HG02798 (cell line): ENCODE data around the gene EIF6.
A peak's percentile ranks its signal among the peaks of the same experiment; 100 is the strongest.

Experiments
- ATAC-seq: cut with Tn5 transposase; IDR thresholded peaks from one replicate; pipeline ENCODE4 v1.9.1; 2021; ENCODE audit warnings: mild to moderate bottlenecking; ENCODE audit not compliant: unreplicated experiment, poor library complexity

Gene EIF6

GRCh38 chr20:35295674-35296073, 11.1 kb upstream of the EIF6 start:
- no peak for ATAC-seq

DNA sequence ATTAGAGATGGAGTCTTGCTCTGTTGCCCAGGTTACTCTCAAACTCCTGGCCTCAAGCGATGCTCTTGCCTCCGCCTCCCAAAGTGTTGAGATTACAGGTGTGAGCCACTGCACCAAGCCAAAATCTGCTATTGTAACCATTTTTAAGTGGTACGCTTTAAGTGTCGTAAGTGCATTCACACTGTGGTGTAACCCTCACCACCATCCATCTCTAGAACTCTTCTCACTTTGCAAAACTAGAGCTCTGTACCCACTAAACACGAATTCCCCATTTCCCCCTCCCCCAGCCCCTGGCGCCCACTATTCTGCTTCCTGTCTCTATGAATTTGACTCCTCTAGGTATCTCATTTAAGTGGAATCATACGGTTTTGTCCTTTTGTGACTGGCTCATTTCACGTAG, 10.5 kb upstream of the EIF6 start:
- ATAC-seq = no peak

- no peak for ATAC-seq
Observed at GRCh38 chr20:35294293-35294685, 9.7 kb upstream of the EIF6 start.

DNA sequence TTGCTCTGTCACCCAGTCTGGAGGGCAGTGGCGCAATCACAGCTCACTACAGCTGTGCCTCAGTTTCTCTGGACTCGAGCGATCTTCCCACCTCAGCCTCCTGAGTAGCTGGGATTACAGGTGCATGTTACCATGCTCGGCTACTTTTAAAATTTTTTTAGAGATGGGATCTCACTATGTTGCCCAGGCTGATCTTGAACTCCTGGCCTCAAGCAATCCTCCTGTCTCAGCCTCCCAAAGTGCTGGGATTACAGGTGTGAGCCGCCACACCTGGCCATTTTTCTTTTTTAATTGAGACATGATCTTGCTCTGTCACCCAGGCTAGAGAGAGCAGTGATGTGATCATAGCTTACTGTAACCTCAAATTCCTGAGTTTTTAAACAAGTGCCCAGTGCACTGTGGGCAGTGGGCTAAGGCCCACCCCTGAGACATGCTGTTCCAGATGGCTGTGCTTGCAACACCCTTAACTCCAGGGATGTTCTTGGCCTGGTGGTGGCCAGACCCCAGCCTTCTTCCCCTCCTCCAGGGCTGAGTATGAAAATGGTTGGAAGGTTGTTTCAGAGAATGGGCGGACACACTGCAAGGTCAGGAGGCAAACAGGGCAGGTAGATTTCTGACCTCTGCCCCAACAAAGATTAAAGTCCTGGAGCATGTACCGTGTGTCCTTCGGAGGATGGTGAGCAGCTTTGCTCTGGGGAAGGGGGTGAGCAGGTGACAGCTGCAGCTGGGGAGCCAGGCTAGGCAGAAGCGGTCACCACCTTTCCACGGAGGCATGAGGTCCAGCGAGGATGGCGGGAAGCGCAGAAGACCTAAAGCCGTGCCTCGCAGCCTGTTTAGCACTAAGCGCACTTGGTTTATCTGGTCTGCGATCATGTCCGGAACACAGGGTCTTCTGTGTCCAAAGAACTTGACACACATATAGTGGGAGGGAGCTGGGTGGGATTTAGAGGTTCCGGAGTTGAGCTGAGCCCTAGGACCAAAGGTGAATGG, 9.0 kb upstream of the EIF6 start:
- ATAC-seq = no peak

GRCh38 chr20:35292504-35293285, 8.1 kb upstream of the EIF6 start:
- ATAC-seq = no peak

GRCh38 chr20:35291654-35292503, 7.3 kb upstream of the EIF6 start, which contains the start of gene FAM83C:
Gene FAM83C, minus strand, starts transcription at chr20:35292425. Its CDS starts 121 bp downstream, at chr20:35292304.
- ATAC-seq = no peak

DNA sequence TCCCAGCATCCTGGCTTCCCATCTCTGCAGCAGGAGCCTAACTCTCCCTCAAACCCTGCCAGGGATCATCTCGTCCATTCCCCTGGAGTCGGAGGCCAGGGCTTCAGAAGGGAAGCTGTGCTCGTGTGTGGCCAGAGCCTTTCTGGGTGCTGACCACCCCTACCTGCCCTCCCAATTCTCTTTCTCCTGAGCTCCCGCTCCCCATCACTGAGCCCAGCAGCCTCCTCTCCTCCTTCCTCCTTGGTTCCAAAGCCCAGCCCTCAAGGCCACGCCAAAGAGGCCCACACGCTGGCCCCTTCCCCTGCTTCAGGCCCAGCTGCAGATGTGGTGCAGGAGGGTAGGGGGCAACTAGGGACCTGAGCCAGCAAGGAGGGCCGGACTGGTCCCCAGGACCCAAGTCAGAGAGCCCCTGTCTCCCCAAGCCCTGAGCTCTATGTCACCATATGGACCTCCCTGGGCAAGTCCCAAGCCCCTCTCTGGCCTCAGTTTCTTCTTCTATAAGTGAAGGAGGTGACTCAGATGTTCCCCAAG, 6.4 kb upstream of the EIF6 start:
- no peak for ATAC-seq

DNA sequence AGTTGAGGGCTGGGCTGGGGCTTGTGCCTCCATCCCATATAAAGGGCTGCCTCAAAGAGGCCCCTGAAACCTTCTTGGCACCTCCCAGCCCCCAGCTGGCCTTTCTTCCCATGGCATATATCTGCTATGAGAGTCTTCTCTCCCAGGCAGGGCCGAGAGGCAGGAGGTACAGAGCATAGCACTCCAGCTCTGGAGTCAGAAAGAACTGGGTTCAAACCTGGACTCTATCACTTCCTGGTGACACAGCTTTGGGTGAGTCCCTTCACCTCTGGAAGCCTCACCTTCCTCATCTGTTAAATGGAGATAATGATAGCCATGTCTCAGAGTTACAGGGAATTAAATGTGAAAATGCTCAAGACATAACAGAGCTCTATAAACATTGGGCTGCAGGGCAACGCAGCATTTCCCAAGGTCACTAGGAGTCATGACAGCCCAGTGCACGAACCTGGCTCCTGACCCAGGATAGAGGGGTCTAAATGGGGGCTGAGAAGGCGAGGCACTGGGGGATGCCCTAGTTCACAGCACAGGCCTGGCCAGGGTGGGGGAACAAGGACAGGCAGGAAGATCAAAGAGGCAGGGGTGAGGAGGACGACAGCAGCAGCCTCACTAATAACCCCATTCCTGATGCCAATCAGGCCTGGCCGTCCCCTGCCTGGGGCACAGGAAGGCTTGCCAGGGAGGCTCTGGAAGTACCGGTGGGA, 5.8 kb upstream of the EIF6 start:
- no peak for ATAC-seq

DNA sequence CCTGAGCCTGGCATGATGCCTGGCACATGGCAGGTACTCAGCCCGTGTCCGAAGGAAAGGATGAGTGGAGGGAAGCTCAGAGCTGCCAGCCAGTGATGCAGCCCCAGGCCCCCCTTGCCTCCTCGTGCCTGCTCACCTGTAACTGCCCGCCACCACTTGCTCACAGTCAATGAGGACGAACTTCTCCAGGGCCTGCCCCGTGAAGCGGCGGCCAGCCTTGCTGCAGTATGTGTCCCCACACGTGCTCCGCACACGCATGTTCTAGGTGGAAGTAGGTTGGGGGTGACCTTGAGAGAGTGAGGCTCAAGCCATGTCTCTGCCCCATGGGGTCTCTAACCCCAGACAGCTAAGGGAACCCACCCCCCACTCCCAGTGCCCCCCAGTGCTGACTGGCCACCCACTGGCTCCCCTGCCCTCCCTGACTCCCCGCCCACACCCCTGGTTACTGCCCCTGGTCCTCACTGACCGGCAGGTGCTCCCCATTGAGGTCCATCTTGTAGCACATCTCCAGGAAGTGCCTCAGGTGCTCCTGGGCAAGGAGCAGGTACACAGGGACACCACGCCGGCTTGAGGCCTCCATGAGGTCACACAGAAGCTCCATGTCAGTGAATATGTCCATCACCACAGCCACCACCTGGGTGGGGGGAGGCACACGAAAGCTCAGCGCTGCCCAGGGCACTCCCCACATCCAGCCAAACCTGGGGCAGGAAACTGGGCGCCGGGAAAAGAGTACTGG, 3.9 kb upstream of the EIF6 start:
- ATAC-seq = no peak

DNA sequence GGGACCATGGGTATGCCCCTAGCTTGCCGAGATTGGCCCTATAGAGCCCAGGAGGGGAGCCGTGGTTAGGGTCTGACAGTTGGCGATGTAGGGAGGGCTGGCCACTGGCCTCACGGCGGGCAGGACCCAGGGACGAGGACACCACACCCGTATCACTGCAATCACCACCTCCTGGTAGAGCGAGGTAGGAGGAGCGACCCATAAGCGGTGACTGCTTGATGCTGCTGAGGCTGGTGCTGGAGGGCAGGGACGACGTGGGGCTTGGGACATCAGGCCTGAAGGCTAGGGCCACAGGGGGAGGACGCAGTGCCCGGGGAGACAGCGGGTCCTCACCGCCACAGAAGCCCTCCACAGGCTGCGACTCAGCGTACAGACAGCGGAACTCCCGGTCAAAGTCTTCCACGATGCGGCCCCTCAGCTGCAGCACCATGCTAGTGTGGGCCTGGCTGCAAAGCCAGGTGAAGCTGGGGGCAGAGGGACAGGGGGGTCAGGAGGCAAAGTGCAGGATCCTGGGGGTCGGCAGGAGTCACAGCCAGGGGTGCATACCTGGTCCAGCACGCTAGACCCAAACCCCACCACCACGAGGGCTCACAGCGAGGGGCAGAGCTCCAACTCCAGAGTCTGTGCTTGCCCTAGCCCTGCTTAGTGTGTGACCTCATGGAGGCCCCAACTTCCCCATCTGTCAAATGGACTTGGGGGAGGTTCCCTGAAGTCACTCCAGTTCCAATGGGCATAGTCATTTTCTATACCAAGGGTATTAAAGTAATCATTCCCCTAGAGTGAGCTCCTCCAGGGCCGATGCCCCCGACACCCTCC, 3.1 kb upstream of the EIF6 start:
- ATAC-seq = no peak

DNA sequence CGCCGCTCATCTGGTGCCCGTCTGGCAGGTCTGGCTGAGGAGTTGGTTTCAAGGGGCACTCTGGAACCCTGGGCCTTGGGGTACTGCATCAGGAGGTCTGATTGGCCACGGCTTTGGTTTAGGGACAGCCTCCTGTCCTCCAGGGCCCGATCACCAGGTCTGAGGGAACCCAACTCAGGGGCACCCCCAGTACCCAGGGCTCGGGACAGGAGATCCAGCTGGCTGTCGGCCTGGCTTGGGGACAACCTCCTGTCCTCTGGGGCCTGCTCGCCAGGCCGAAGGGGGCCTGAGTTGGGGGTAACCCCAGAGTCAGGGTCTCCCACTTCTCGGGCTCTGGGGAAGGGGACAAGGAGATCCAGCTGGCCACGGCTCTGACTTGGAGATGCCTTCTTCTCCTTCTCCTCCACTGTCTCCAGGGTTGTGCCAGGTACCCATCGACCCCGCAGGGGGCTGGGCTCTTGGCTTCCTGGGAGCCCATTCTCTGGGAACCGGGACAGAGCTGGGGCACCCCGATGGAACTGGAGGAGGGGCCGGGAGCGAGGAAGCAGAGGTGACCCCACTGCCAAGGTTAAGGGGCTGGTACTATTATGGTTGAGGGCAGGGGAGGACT, 2.4 kb upstream of the EIF6 start:
- no peak for ATAC-seq

DNA sequence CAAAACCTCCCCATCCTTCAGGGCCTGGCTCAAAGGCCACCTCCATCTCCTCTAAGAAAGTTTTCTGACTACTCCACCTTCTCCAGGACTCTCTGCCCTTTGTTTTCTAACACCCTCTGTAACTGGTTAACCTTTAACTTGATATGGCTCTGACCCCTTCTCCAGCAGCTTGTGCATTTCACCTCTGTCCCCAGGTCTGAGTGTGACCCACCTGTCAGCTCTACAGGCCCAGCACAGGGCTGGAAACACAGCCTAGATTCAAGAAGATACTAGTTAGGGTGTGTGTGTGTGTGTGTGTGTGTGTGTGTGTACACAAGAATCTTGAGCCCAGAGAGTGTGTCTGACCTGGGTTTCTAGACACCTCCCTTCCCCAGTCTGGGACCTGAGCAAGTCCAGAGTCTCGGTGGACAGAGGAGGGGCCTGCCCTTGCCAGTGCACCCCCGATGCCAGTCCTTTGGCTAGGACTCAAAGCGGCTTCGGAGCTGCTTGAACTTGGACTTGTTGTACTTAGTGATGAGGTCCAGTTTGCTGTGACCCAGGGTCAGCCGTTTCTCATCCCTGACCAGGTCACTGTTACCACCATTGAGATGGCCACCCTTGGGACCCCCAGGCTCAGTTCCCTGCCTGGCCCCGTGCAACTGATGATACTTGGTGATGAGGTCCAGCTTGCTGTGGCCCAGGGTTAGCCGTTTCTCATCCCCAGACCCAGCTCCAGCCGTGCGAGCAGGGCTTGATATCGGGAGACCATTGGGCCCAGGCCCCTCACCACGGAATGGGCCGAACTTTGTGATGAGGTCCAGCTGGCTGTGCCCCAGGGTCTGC, 1.7 kb upstream of the EIF6 start:
- ATAC-seq = no peak

DNA sequence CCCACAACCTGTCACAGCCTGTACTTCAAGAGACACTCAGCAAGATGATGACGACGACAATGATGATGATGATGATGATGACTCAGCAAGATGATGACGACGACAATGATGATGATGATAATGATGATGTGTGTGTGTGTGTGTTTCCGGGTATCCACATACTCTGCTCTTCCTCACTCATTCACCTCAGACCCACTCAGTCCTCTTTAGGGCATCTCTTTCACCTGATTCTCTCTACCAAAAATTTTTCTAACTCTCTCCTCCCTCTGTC, 1.2 kb upstream of the EIF6 start:
- ATAC-seq = no peak

DNA sequence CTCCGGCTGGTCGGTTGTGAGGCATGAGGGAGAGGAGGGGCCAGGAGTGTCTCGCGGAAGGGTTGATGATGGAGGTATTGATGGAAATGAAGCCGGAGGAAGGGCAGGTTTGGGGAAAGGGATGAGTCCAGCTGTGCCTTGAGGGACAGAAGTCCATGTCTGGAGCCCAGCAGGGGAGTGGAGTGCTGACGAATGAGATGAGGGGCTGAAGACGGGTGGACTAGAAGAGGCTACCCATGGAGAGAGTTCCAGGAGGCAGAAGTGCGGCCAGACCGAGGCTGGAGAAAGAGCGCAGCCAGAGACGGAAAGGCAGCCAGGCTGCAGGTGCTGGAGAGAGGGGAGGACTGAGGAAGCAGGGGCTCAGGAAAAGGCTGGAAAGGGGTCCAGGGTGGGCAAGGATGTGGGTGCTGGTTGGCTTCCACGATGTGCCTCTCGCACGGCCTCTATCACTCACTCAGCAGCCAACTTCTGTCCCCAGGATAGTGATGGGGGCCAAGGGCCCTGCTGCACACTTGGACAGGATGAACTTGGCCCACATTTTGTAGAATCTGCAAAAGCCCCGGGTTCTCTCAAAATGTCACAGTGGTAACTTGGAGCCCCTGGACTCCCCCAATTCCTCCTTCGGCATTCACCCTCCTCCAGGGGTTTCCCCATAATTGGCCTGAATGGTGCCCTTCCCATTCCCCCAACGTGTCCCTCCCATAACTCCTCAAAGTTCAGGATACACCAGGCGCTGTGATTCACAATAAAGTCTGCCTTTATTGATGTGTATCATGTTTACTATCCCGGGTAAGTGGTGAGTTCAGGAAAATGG, 627 bp upstream of the EIF6 start:
- ATAC-seq = no peak

DNA sequence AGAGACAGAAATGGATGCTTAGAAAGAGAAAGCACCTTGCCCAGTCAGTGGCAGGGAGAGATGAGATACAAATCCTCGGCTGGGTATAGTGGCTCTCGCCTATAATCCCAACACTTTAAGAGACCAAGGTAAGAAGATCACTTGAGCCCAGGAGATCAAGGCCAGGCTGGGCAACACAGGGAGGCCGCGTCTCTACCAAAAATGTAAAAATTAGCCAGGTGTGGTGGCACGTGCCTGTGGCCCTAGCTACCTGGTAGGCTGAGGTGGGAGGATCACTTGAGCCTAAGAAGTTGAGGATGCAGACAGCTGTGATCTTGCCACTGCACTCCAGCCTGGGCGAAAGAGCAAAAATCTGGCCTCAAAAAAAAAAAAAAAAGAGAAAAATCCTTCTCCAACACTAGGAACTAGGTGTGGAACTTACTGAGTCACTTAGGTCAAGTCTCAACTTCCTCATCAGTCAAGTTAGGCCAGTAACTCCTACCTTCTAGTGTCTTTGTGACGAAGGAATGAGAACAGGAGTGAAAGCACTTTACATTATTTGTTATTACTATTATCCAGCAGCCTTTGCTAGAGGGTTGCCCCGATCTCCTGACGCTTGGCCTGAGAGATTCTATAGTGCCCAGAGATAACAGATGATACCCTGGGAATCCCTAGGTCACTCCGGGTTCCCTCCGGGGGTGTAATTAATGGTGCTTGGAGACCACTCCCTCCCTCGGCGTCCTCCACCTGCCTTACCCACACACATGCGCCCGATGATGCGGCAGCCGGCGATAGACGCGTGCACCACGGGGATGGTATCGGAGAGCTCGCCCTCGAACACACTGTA, 918 bp downstream of the EIF6 start:
- peak; percentile 22 for ATAC-seq
